GM20000 (cell line): ENCODE data around the gene CHN2.

Experiments used
- DNase-seq: peaks from one replicate; pipeline ENCODE4 v3.0.0; 2012; ENCODE audit warnings: low spot score
- CTCF ChIP-seq: IDR thresholded peaks from 2 replicates; pipeline ENCODE4 v1.5.1; 2012; ENCODE audit warnings: mild to moderate bottlenecking, control low read depth; ENCODE audit errors: extremely low read depth, missing control alignments

CHN2 gene

GRCh38 chr7:29458933-29459332 is 264.4 kb downstream of the CHN2 start:
- no peak for TF ChIP-seq CTCF

DNA sequence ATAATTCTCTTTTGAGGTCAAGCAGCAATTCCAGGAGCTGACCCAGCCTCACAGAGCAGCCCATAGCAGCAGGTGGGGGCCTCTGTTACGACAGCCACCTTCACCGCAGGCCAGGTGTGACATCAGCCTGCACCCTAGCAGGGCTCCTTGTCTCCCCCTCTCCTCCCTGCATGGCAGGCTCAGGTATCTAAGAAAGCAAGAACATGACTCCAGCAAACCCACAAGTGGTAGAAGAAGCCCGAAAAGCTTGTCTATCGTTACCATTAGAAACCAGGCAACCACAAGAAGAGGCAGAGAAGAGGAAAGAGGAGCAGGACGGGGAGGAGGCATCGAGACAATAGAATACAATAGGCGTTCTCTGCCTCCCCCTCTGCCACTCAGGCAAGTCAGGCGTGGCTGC is 265.0 kb downstream of the CHN2 start:
- DNase-seq = no peak

More at GRCh38 chr7:29458933-29459332, 264.4 kb downstream of the CHN2 start:
- DNase-seq = no peak

GRCh38 chr7:29461996-29462395 is 267.4 kb downstream of the CHN2 start:
- no peak for TF ChIP-seq CTCF
- DNase-seq = no peak

More for the DNA sequence above, 265.0 kb downstream of the CHN2 start:
- TF ChIP-seq CTCF = no peak

GRCh38 chr7:29463504-29464158 is 269.1 kb downstream of the CHN2 start:
- TF ChIP-seq CTCF = no peak
- no peak for DNase-seq

GRCh38 chr7:29464753-29465152 is 270.2 kb downstream of the CHN2 start:
- no peak for DNase-seq
- TF ChIP-seq CTCF = no peak

GRCh38 chr7:29467193-29467926 is 272.8 kb downstream of the CHN2 start:
- no peak for DNase-seq
- TF ChIP-seq CTCF = no peak

- no peak for TF ChIP-seq CTCF
- DNase-seq = no peak
Measured at GRCh38 chr7:29468196-29468595, 273.6 kb downstream of the CHN2 start.
